HepG2 (cell line): Measurements from ENCODE around the gene PRKCZ. TPM values are rescaled to one million over a fixed set of nuclear protein-coding genes. Genes with fewer than 3 reads are reported as not detected.
A peak's percentile ranks its signal among the peaks of the same experiment; 100 is the strongest.

Source experiments
- AFF4 ChIP-seq: sonication (generic); formaldehyde crosslinking; IDR thresholded peaks from 2 replicates; pipeline ENCODE4 v1.4.0; 2020; ENCODE audit warnings: missing genetic modification reagents
- AKAP8 ChIP-seq: sonication (generic); formaldehyde crosslinking; IDR thresholded peaks from 2 replicates; pipeline ENCODE4 v1.5.1; 2020; ENCODE audit warnings: mild to moderate bottlenecking, missing genetic modification reagents
- ASH2L ChIP-seq: fragments of 300-600, 200-600 bp; sonication (generic); IDR thresholded peaks from 2 replicates; pipeline ENCODE4 v1.7.0; 2017; ENCODE audit warnings: low read depth, mild to moderate bottlenecking, moderate library complexity, mixed read lengths, low read length; ENCODE audit not compliant: insufficient read length
- DR1 ChIP-seq: sonication (generic); formaldehyde crosslinking; IDR thresholded peaks from 2 replicates; pipeline ENCODE4 v1.8.0; 2021; ENCODE audit warnings: mild to moderate bottlenecking, missing genetic modification reagents, inconsistent platforms
- FIP1L1 ChIP-seq: fragments of 200-400 bp; formaldehyde crosslinking; IDR thresholded peaks from 2 replicates; pipeline ENCODE4 v1.6.1; 2018; ENCODE audit warnings: low read depth, mild to moderate bottlenecking, low read length, moderate library complexity, borderline replicate concordance; ENCODE audit not compliant: insufficient read depth
- FOSL2 ChIP-seq: sonication (generic); formaldehyde crosslinking; IDR thresholded peaks from 2 replicates; pipeline ENCODE4 v1.4.0; 2020; ENCODE audit warnings: missing genetic modification reagents
- FOXO1 ChIP-seq: sonication (generic); formaldehyde crosslinking; IDR thresholded peaks from 2 replicates; pipeline ENCODE4 v1.4.0; 2020; ENCODE audit warnings: missing genetic modification reagents
- GMEB2 ChIP-seq: IDR thresholded peaks from 2 replicates; pipeline ENCODE4 v1.6.1; 2016; ENCODE audit warnings: missing biosample characterization, missing genetic modification reagents, low read depth
- GPBP1L1 ChIP-seq: sonication (generic); formaldehyde crosslinking; IDR thresholded peaks from 2 replicates; pipeline ENCODE4 v1.5.0; 2020; ENCODE audit warnings: mild to moderate bottlenecking, missing genetic modification reagents
- MBNL3 ChIP-seq: fragments of 250-450 bp; sonication (Bioruptor Pico); conservative IDR thresholded peaks from 2 replicates; pipeline ENCODE4 v1.8.0; 2022; ENCODE audit warnings: mild to moderate bottlenecking, inconsistent platforms
- PAXIP1 ChIP-seq: sonication (generic); formaldehyde crosslinking; conservative IDR thresholded peaks from 2 replicates; pipeline ENCODE4 v1.4.0; 2020; ENCODE audit warnings: mild to moderate bottlenecking, missing genetic modification reagents, moderate library complexity
- SP140L ChIP-seq: sonication (generic); formaldehyde crosslinking; IDR thresholded peaks from 2 replicates; pipeline ENCODE4 v1.4.0; 2020; ENCODE audit warnings: missing genetic modification reagents, borderline replicate concordance
- TBX2 ChIP-seq: sonication (generic); formaldehyde crosslinking; IDR thresholded peaks from 2 replicates; pipeline ENCODE4 v1.5.0; 2020; ENCODE audit warnings: missing genetic modification reagents, mild to moderate bottlenecking, borderline replicate concordance
- ZC3H13 ChIP-seq: sonication (generic); formaldehyde crosslinking; IDR thresholded peaks from 2 replicates; pipeline ENCODE4 v1.8.1; 2023; ENCODE audit warnings: mild to moderate bottlenecking, missing genetic modification reagents, moderate library complexity
- ZMAT3 ChIP-seq: sonication (generic); formaldehyde crosslinking; conservative IDR thresholded peaks from 2 replicates; pipeline ENCODE4 v1.7.0; 2021; ENCODE audit warnings: missing genetic modification reagents
- ZNF441 ChIP-seq: sonication (generic); formaldehyde crosslinking; IDR thresholded peaks from 2 replicates; pipeline ENCODE4 v1.7.0; 2021; ENCODE audit warnings: missing genetic modification reagents, borderline replicate concordance
- ZNF562 ChIP-seq: sonication (generic); formaldehyde crosslinking; IDR thresholded peaks from 2 replicates; pipeline ENCODE4 v1.8.0; 2022; ENCODE audit warnings: missing genetic modification reagents, borderline replicate concordance
- ZNF703 ChIP-seq: sonication (generic); formaldehyde crosslinking; IDR thresholded peaks from 2 replicates; pipeline ENCODE4 v1.5.1; 2020; ENCODE audit warnings: missing genetic modification reagents, mild to moderate bottlenecking, moderate library complexity, borderline replicate concordance
- polyA plus RNA-seq, 8 experiments: library from polyadenylated mRNA; depleted of rRNA in 3 of 8; stranded (reverse) in 7 of 8; unstranded in 1 of 8; fragments of >200 nt; fragmentation: Illumina TruSeq in 4 of 8; extraction: Trizol in 4 of 8; gene quantifications; 2 replicates each; pipeline versions ENCODE4 v1.2.1 to v1.2.3, GENCODE V29; 2011 to 2016; ENCODE audit warnings: low read depth in 4 of 8, missing spikeins in 1 of 8, mixed read lengths in 1 of 8; ENCODE audit not compliant: insufficient read depth in 1 of 8
- total RNA-seq, 5 experiments: library from RNA; depleted of rRNA; stranded (reverse); fragments of >200 nt; fragmentation: Illumina TruSeq; extraction: Trizol; gene quantifications; 2 replicates each; pipeline ENCODE4 v1.2.3, GENCODE V29; 2016; ENCODE audit warnings: low read depth in 1 of 5

The PRKCZ gene
- total and polyA plus RNA-seq, 2 of the 13 experiments (the other 11 are each of a cell fraction or from before 2014, with no cell fraction given): 34.7 to 85.2 TPM

GRCh38 chr1:2232255-2232915 is 182.2 kb downstream of the PRKCZ start (continued):
- TF ChIP-seq ZMAT3 (CRISPR knock-in tag) (no peak), AFF4 (no peak), SP140L (CRISPR knock-in tag) (no peak), ASH2L (no peak), PAXIP1 (CRISPR knock-in tag) (peak; percentile 88), AKAP8 (no peak; the same call in none of the 2 replicates), GMEB2 (no peak), ZNF703 (CRISPR knock-in tag) (0 out of 2 replicates have a peak, but pooled peaks have one; percentile 14), DR1 (no peak), ZNF562 (CRISPR knock-in tag) (no peak), ZNF441 (CRISPR knock-in tag) (no peak), ZC3H13 (peak; percentile 83; the same call in 1 of the 2 replicates), MBNL3 (CRISPR knock-in tag) (no peak), FOSL2 (CRISPR knock-in tag) (peak; percentile 77), GPBP1L1 (CRISPR knock-in tag) (no peak), FIP1L1 (0 out of 2 replicates have a peak, but pooled peaks have one; percentile 35), FOXO1 (peak; percentile 94), TBX2 (no peak; the same call in 1 of the 2 replicates)
